ENCODE data around the gene B3GNT9. TPM values are rescaled to one million over a fixed set of nuclear protein-coding genes. Genes with fewer than 3 reads are reported as not detected.

The B3GNT9 gene
- total and polyA plus RNA-seq, 8 donors, result 16.2 to 29.4 (median 19.9) TPM

DNA sequence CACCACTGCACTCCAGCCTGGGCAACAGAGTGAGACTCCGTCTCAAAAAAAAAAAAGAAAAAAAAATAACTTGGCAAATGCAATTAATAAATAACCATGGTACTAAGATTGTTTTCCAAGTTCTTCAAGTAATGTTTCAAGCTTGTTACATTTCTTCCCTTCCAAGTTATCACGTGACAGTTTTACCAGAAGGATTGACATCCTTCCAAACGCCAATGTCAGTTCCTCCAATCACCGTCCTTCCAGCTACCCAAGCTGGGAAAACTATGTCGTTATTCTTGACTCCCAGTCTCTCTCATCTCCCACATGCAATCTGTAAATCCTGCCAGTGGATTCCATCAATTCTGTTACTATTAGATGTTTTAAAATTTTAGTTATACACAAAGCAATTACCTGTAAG, 44.9 kb downstream of the B3GNT9 start:
- DNase-seq, result no peak

DNA sequence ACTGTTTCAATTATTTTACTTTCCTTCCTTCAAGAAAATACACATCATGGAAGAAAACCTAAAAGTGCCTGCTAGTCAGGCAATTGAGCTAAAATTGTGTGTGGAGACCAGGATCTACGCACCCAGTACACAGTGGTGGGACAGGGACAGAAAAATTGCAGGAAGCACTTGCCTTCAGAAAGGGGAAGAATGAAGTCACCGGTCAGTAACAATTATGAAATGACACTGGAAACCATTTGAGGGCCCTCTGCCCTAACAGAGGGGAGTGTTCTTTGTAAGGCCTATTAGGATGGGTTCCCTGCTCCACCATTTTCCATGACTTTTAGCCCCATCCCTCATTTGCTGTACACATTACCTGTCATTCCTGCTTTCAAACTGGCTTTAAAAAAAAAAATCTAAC, 45.6 kb downstream of the B3GNT9 start:
- ATAC-seq (no peak), DNase-seq (no peak)
- peak overlapping the region in 1 of 2 donors; percentile 71 for H3K27ac ChIP-seq
- H3K4me1 ChIP-seq, result peaks cover 0 to 29% of the 10 kb centered on the region in 2 donors
- H3K4me3 ChIP-seq, result no peak overlapping the region
- TF ChIP-seq, protein P1, sequence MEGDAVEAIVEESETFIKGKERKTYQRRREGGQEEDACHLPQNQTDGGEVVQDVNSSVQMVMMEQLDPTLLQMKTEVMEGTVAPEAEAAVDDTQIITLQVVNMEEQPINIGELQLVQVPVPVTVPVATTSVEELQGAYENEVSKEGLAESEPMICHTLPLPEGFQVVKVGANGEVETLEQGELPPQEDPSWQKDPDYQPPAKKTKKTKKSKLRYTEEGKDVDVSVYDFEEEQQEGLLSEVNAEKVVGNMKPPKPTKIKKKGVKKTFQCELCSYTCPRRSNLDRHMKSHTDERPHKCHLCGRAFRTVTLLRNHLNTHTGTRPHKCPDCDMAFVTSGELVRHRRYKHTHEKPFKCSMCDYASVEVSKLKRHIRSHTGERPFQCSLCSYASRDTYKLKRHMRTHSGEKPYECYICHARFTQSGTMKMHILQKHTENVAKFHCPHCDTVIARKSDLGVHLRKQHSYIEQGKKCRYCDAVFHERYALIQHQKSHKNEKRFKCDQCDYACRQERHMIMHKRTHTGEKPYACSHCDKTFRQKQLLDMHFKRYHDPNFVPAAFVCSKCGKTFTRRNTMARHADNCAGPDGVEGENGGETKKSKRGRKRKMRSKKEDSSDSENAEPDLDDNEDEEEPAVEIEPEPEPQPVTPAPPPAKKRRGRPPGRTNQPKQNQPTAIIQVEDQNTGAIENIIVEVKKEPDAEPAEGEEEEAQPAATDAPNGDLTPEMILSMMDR (IDR thresholded peaks at IDR 0.05), result no peak
- H3K27me3 ChIP-seq, result no peaks in the 10 kb centered on the region
- H3K9me3 ChIP-seq, result no peaks in the 10 kb centered on the region
- intact Hi-C loops (cut with DNase I), result no loop called here
- H3K36me3 ChIP-seq, result peaks cover 0 to 5% of the 10 kb centered on the region in 2 donors

More for the DNA sequence above, 44.9 kb downstream of the B3GNT9 start:
- no peaks in the 10 kb centered on the region for H3K9me3 ChIP-seq
- no peak for ATAC-seq
- intact Hi-C loops (cut with DNase I), result no loop called here
- peaks cover 0 to 3% of the 10 kb centered on the region in 2 donors for H3K36me3 ChIP-seq
- H3K27ac ChIP-seq, result peak overlapping the region in 1 of 2 donors; percentile 71
- H3K4me1 ChIP-seq, result peaks cover 3 to 35% of the 10 kb centered on the region in 2 donors
- TF ChIP-seq, protein P1 (IDR thresholded peaks at IDR 0.05), result no peak
- no peak overlapping the region for H3K4me3 ChIP-seq
- no peaks in the 10 kb centered on the region for H3K27me3 ChIP-seq

DNA sequence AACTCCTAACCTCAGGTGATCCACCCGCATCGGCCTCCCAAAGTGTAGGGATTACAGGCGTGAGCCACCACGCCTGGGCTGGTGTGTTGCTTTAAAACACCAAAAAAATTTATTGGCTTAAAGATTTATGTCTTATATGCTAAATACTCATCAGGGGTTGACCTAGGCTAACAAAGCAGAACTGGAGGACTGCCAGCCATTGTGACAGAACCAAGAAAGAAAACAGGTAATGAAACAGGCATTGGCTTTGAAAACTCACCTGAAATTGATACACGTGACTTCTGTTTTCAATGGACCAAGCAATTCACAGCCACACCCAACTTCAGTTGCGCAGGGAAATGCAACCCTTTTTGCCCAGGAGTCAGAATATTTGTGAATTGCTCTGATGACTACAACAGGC, 46.0 kb downstream of the B3GNT9 start:
- H3K27me3 ChIP-seq, result no peaks in the 10 kb centered on the region
- H3K27ac ChIP-seq, result peak overlapping the region in 1 of 2 donors; percentile 71
- peaks cover 0 to 9% of the 10 kb centered on the region in 2 donors for H3K36me3 ChIP-seq
- no peak for DNase-seq
- H3K9me3 ChIP-seq, result no peaks in the 10 kb centered on the region
- ATAC-seq, result no peak
- H3K4me3 ChIP-seq, result no peak overlapping the region
- peaks cover 0 to 28% of the 10 kb centered on the region in 2 donors for H3K4me1 ChIP-seq
- TF ChIP-seq, protein P1 (IDR thresholded peaks at IDR 0.05), result no peak
- intact Hi-C loops (cut with DNase I), result no loop called here

DNA sequence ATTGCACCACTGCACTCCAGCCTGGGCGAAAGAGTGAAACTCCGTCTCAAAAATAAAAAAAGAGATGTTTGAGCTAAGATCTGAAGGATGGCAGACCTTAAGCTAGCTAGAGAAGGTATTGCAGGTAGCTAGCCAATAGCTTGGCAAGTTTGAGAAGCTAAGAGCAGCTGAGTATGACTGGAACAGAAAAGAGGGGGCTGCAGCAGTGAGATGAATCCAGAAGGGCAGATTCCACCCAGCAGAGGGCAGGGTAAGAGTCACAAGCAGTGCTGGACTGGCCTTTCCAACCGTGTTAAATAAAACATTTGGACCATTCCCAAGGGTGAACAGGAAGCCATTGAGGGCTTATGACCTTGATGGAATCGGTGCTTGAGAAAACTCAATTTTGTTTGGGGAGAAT, 46.7 kb downstream of the B3GNT9 start:
- Histone ChIP-seq H3K27me3 (no peaks in the 10 kb centered on the region), H3K4me3 (no peak overlapping the region), H3K27ac (peak overlapping the region in 1 of 2 donors; percentile 71), H3K36me3 (peaks cover 0 to 17% of the 10 kb centered on the region in 2 donors), H3K4me1 (peaks cover 0 to 23% of the 10 kb centered on the region in 2 donors), H3K9me3 (no peaks in the 10 kb centered on the region)
- intact Hi-C loops (cut with DNase I), result no loop called here
- TF ChIP-seq, protein P1 (IDR thresholded peaks at IDR 0.05), result no peak
- no peak for DNase-seq
- peak; percentile 55 for ATAC-seq

DNA sequence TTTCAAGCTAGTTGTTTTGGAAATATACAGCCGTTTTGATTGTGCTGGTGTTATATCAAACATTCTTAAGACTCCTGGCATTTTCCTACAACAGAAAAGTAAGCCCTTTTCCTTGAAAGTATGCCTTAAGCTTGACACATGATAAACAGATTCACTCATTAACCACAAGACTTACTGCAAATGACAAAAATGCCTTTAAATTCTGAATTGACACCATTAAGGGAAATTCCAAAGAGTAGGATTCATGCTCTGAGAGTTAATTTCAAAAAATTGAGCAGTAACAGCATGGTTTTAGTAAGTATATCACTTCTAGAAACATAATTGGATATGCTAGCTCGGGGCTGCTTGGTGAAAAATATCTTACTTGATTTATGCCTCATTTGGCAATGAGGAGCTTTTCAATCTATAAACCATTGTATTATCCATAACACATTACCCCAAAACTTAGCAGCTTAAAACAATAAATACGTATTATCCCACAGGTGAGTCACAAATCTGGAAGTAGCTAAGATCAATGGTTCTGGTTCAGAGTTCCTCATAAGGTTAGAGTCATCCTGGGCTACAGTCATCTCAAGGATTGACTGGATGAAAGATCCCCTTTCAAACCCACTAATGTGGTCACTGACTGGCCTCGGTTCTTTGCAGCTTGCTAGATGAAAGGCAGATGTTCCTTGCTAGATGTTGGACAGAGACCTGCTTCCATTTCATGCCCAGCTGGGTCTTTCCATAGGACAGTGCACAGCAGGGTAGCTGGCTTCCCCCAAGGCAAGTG, 49.3 kb downstream of the B3GNT9 start:
- ATAC-seq, result no peak
- TF ChIP-seq, protein P1 (IDR thresholded peaks at IDR 0.05), result peak in 1 of 2 donors; percentile 3
- DNase-seq, result no peak
- Histone ChIP-seq H3K36me3 (peaks cover 0 to 29% of the 10 kb centered on the region in 2 donors), H3K27ac (no peak overlapping the region), H3K4me1 (peaks cover 0 to 20% of the 10 kb centered on the region in 2 donors), H3K27me3 (no peaks in the 10 kb centered on the region), H3K9me3 (no peaks in the 10 kb centered on the region), H3K4me3 (no peak overlapping the region)
- intact Hi-C loops (cut with DNase I), result no loop called here

Measured in left lung (tissue), 10 donors.